SK-N-SH (cell line): Measurements from ENCODE around the gene ANKS1B. TPM values are rescaled to one million over a fixed set of nuclear protein-coding genes. Genes with fewer than 3 reads are reported as not detected.

Experiments
- CTCF ChIA-PET: fragments of 300-600, 350-600 bp; formaldehyde crosslinking; extraction: SDS; loops from one replicate; lab custom pipeline; 2021; lab: Yijun Ruan, JAX
- POLR2A ChIA-PET: fragments of 350-600 bp; sonication (Branson Sonifier 250); formaldehyde crosslinking; extraction: SDS; loops from one replicate; lab custom pipeline; 2020; ENCODE audit warnings: antibody characterized with exemption, inconsistent platforms; lab: Yijun Ruan, JAX
- DNase-seq: peaks from one replicate; pipeline ENCODE4 v3.0.0; 2012
- H2AFZ ChIP-seq: fragments of 200-600 bp; sonication (generic); 2 replicates; pipeline ENCODE4 v1.8.1; 2016; ENCODE audit warnings: antibody characterized with exemption, mild to moderate bottlenecking, low read depth
- H3F3A ChIP-seq: fragments of 200-600 bp; sonication (generic); replicated peaks from 2 replicates; pipeline ENCODE3; 2016; ENCODE audit warnings: antibody characterized with exemption, mild to moderate bottlenecking; ENCODE audit not compliant: insufficient read depth
- H3K27ac ChIP-seq, 2 experiments: fragments of 200-500 bp in 1 of 2; fragments of 200-600 bp in 1 of 2; sonication (Bioruptor generic) in 1 of 2; sonication (generic), shearing (Covaris generic) in 1 of 2; 2 replicates each; pipeline versions ENCODE4 v1.5.1 to v1.6.1; 2014 to 2016; ENCODE audit warnings: low read depth in 2 of 2, inconsistent platforms in 1 of 2, low read length in 1 of 2, mild to moderate bottlenecking in 1 of 2, mixed read lengths in 1 of 2
- H3K27me3 ChIP-seq: fragments of 200-600 bp; sonication (generic), shearing (Covaris generic); 2 replicates; pipeline ENCODE4 v1.6.1; 2016; ENCODE audit warnings: mixed run types; ENCODE audit not compliant: insufficient read depth
- H3K36me3 ChIP-seq, 2 experiments: fragments of 200-500 bp in 1 of 2; fragments of 200-600 bp in 1 of 2; sonication (Bioruptor generic) in 1 of 2; sonication (generic) in 1 of 2; replicated peaks in 1 of 2; 2 replicates each; pipeline versions ENCODE3 to v1.5.1; 2014 to 2016; ENCODE audit warnings: low read length in 1 of 2, mild to moderate bottlenecking in 1 of 2; ENCODE audit not compliant: insufficient read depth in 2 of 2, control insufficient read depth in 1 of 2
- H3K4me1 ChIP-seq, 2 experiments: fragments of 200-500 bp in 1 of 2; fragments of 200-600 bp in 1 of 2; sonication (Bioruptor generic) in 1 of 2; sonication (generic), shearing (Covaris generic) in 1 of 2; 2 replicates each; pipeline versions ENCODE4 v1.5.1 to v1.6.1; 2014 to 2016; ENCODE audit warnings: low read depth in 1 of 2, low read length in 1 of 2, mixed run types in 1 of 2; ENCODE audit not compliant: insufficient read depth in 2 of 2, control insufficient read depth in 1 of 2
- H3K4me2 ChIP-seq: fragments of 200-600 bp; sonication (generic), shearing (Covaris generic); 2 replicates; pipeline ENCODE4 v1.6.1; 2017; ENCODE audit warnings: mixed run types
- H3K4me3 ChIP-seq, 2 experiments: fragments of 200-500 bp in 1 of 2; fragments of 200-600 bp in 1 of 2; sonication (Bioruptor generic) in 1 of 2; sonication (generic), shearing (Covaris generic) in 1 of 2; 2 replicates each; pipeline versions ENCODE4 v1.5.1 to v1.8.1; 2014 to 2016; ENCODE audit warnings: low read depth in 2 of 2, inconsistent platforms in 1 of 2, low read length in 1 of 2, mild to moderate bottlenecking in 1 of 2, mixed read lengths in 1 of 2, moderate library complexity in 1 of 2
- H3K79me2 ChIP-seq: fragments of 200-600 bp; sonication (generic); 2 replicates; pipeline ENCODE4 v1.8.1; 2017; ENCODE audit warnings: mild to moderate bottlenecking; ENCODE audit not compliant: insufficient read depth
- H3K9ac ChIP-seq: fragments of 200-600 bp; sonication (generic); 2 replicates; pipeline ENCODE4 v1.6.1; 2017; ENCODE audit warnings: mixed run types
- H3K9me2 ChIP-seq: fragments of 200-600 bp; sonication (generic); 2 replicates; pipeline ENCODE4 v1.6.1; 2017; ENCODE audit warnings: mixed run types
- H3K9me3 ChIP-seq: fragments of 200-600 bp; sonication (generic); 2 replicates; pipeline ENCODE4 v1.6.1; 2017; ENCODE audit warnings: mixed run types, mild to moderate bottlenecking, moderate library complexity
- H4K20me1 ChIP-seq: fragments of 200-600 bp; sonication (generic); 2 replicates; pipeline ENCODE4 v1.6.1; 2017; ENCODE audit warnings: mild to moderate bottlenecking, mixed run types; ENCODE audit not compliant: insufficient read depth
- CHD2 ChIP-seq: fragments of 150-350 bp; IDR thresholded peaks from 2 replicates; pipeline ENCODE4 v1.6.1; 2018; ENCODE audit warnings: low read length; ENCODE audit not compliant: partially characterized antibody
- FOXJ3 ChIP-seq: sonication (generic); formaldehyde crosslinking; IDR thresholded peaks from 2 replicates; pipeline ENCODE4 v1.5.1; 2020; ENCODE audit warnings: mild to moderate bottlenecking, missing genetic modification reagents
- JUND ChIP-seq: IDR thresholded peaks from 2 replicates; pipeline ENCODE4 v1.4.0; 2012
- MXI1 ChIP-seq: IDR thresholded peaks from 2 replicates; pipeline ENCODE4 v1.6.1; 2012; ENCODE audit warnings: mild to moderate bottlenecking, low read depth, low read length, improper control_type of control experiment
- NRF1 ChIP-seq: IDR thresholded peaks from 2 replicates; pipeline ENCODE4 v1.6.1; 2012; ENCODE audit warnings: low read depth, mild to moderate bottlenecking, low read length
- POLR2AphosphoS5 ChIP-seq: IDR thresholded peaks from 2 replicates; pipeline ENCODE4 v1.6.1; 2012; ENCODE audit warnings: low read depth, low read length
- RCOR1 ChIP-seq: fragments of 150-350 bp; IDR thresholded peaks from 2 replicates; pipeline ENCODE4 v1.6.1; 2017; ENCODE audit warnings: antibody characterized with exemption, low read length
- RXRA ChIP-seq: IDR thresholded peaks from 2 replicates; pipeline ENCODE4 v1.4.0; 2012; ENCODE audit warnings: low read depth, mild to moderate bottlenecking, borderline replicate concordance
- ZBTB33 ChIP-seq: IDR thresholded peaks from 2 replicates; pipeline ENCODE4 v1.4.0; 2012; ENCODE audit warnings: low read depth, borderline replicate concordance
- WGBS: methylation state at CpG from one replicate; pipeline ENCODE4 v1.1.6; 2017; ENCODE audit warnings: low lambda C conversion rate; 5-methylcytosine and 5-hydroxymethylcytosine counted together
- polyA plus RNA-seq, 3 experiments: library from polyadenylated mRNA; depleted of rRNA; stranded (reverse); fragments of >200 nt; gene quantifications; 2 replicates each; pipeline ENCODE4 v1.2.3, GENCODE V29; 2012
- TF ChIP-seq, protein P1 (sequence below): fragments of 150-350 bp; IDR thresholded peaks from 2 replicates; pipeline ENCODE4 v1.6.1; 2017; ENCODE audit warnings: antibody characterized with exemption, low read length, low read depth, borderline replicate concordance
- TF ChIP-seq, protein P2 (sequence below): IDR thresholded peaks from 2 replicates; pipeline ENCODE4 v1.6.1; 2012; ENCODE audit warnings: mild to moderate bottlenecking, low read depth, low read length, moderate library complexity
- TF ChIP-seq, protein P3 (sequence below): IDR thresholded peaks from 2 replicates; pipeline ENCODE4 v1.4.0; 2012; ENCODE audit warnings: low read depth

ANKS1B gene
- polyA plus RNA-seq, 1 of the 3 experiments (the other 2 are of a cell fraction): 1.8 TPM

GRCh38 chr12:99765469-99766114 lies 219.1 kb downstream of the ANKS1B start:
- ChIA-PET POLR2A (no interaction called here), CTCF (interaction anchor here (2.4 kb wide), 1 partner anchor 723 kb away, joined by 13 read pairs; no protein-coding TSS in a partner anchor)
- WGBS: 60% methylated on average over 3 of the region's 3 CpGs
- TF ChIP-seq MXI1 (no peak), NRF1 (no peak), ZBTB33 (no peak), CHD2 (no peak), RCOR1 (no peak), RXRA (no peak), FOXJ3 (CRISPR knock-in tag) (no peak), POLR2AphosphoS5 (no peak), JUND (no peak)
- TF ChIP-seq, protein P1, sequence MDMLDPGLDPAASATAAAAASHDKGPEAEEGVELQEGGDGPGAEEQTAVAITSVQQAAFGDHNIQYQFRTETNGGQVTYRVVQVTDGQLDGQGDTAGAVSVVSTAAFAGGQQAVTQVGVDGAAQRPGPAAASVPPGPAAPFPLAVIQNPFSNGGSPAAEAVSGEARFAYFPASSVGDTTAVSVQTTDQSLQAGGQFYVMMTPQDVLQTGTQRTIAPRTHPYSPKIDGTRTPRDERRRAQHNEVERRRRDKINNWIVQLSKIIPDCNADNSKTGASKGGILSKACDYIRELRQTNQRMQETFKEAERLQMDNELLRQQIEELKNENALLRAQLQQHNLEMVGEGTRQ: no peak
- TF ChIP-seq, protein P2, sequence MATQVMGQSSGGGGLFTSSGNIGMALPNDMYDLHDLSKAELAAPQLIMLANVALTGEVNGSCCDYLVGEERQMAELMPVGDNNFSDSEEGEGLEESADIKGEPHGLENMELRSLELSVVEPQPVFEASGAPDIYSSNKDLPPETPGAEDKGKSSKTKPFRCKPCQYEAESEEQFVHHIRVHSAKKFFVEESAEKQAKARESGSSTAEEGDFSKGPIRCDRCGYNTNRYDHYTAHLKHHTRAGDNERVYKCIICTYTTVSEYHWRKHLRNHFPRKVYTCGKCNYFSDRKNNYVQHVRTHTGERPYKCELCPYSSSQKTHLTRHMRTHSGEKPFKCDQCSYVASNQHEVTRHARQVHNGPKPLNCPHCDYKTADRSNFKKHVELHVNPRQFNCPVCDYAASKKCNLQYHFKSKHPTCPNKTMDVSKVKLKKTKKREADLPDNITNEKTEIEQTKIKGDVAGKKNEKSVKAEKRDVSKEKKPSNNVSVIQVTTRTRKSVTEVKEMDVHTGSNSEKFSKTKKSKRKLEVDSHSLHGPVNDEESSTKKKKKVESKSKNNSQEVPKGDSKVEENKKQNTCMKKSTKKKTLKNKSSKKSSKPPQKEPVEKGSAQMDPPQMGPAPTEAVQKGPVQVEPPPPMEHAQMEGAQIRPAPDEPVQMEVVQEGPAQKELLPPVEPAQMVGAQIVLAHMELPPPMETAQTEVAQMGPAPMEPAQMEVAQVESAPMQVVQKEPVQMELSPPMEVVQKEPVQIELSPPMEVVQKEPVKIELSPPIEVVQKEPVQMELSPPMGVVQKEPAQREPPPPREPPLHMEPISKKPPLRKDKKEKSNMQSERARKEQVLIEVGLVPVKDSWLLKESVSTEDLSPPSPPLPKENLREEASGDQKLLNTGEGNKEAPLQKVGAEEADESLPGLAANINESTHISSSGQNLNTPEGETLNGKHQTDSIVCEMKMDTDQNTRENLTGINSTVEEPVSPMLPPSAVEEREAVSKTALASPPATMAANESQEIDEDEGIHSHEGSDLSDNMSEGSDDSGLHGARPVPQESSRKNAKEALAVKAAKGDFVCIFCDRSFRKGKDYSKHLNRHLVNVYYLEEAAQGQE: no peak
- TF ChIP-seq, protein P3, sequence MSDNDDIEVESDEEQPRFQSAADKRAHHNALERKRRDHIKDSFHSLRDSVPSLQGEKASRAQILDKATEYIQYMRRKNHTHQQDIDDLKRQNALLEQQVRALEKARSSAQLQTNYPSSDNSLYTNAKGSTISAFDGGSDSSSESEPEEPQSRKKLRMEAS: no peak
- Histone ChIP-seq H3K4me3 (no peak overlapping the region), H3K9me2 (no peaks in the 10 kb centered on the region), H4K20me1 (no peaks in the 10 kb centered on the region), H3K4me2 (no peak overlapping the region), H3K27ac (no peak overlapping the region), H3K79me2 (no peaks in the 10 kb centered on the region), H3K9ac (no peak overlapping the region), H3K27me3 (no peaks in the 10 kb centered on the region), H3K4me1 (no peaks in the 10 kb centered on the region), H3F3A (no peaks in the 10 kb centered on the region), H3K36me3 (no peaks in the 10 kb centered on the region), H2AFZ (no peak overlapping the region), H3K9me3 (no peaks in the 10 kb centered on the region)
- no peak for DNase-seq
